ENCODE measurements around the gene EIF4E. TPM values are rescaled to one million over a fixed set of nuclear protein-coding genes. Genes with fewer than 3 reads are reported as not detected.
A peak's percentile ranks its signal among the peaks of the same experiment; 100 is the strongest.
"Not testable (repeated sequence)": the region's sequence is repeated elsewhere in the genome, so short reads cannot be mapped to it uniquely, and the experiment has no call there.

Gene EIF4E
- total RNA-seq, 1 experiment from 2014 or later = 194 TPM

GRCh38 chr4:98932539-98932938 is 3.6 kb upstream of the EIF4E start:
- peak; percentile 62 for DNase-seq (ENCODE audit: low read depth)

- no peak for DNase-seq (ENCODE audit: low read depth)
These were observed 1.5 kb upstream of the EIF4E start for GRCh38 chr4:98930311-98930865.

- DNase-seq (ENCODE audit: low read depth) = peak; percentile 96
These were observed 671 bp upstream of the EIF4E start for GRCh38 chr4:98929341-98930267.

- peak; percentile 72 for DNase-seq (ENCODE audit: low read depth)
These were observed 815 bp downstream of the EIF4E start for GRCh38 chr4:98928131-98928504.

GRCh38 chr4:98926257-98926656 is 2.7 kb downstream of the EIF4E start:
- not testable (repeated sequence) for DNase-seq (ENCODE audit: low read depth)

- no peak for DNase-seq (ENCODE audit: low read depth)
These were observed 7.6 kb downstream of the EIF4E start for GRCh38 chr4:98921292-98921691.

GRCh38 chr4:98919996-98920395 is 8.9 kb downstream of the EIF4E start:
- peak; percentile 40 for DNase-seq (ENCODE audit: low read depth)

GRCh38 chr4:98910728-98911127 is 18.2 kb downstream of the EIF4E start:
- not testable (repeated sequence) for DNase-seq (ENCODE audit: low read depth)

GRCh38 chr4:98909646-98910401 is 19.1 kb downstream of the EIF4E start:
- DNase-seq (ENCODE audit: low read depth) = no peak

- DNase-seq (ENCODE audit: low read depth) = no peak
These were observed 20.1 kb downstream of the EIF4E start for GRCh38 chr4:98908703-98909262.

- no peak for DNase-seq (ENCODE audit: low read depth)
These were observed 20.8 kb downstream of the EIF4E start for GRCh38 chr4:98908182-98908581.

- DNase-seq (ENCODE audit: low read depth) = no peak
These were observed 23.1 kb downstream of the EIF4E start for GRCh38 chr4:98905839-98906238.

GRCh38 chr4:98905297-98905696 is 23.6 kb downstream of the EIF4E start:
- DNase-seq (ENCODE audit: low read depth) = no peak

- no peak for DNase-seq (ENCODE audit: low read depth)
These were observed 25.0 kb downstream of the EIF4E start for GRCh38 chr4:98903963-98904362.

GRCh38 chr4:98903561-98903960 is 25.4 kb downstream of the EIF4E start:
- no peak for DNase-seq (ENCODE audit: low read depth)

- no peak for DNase-seq (ENCODE audit: low read depth)
These were observed 29.7 kb downstream of the EIF4E start for GRCh38 chr4:98899277-98899676.

- no peak for DNase-seq (ENCODE audit: low read depth)
These were observed 37.2 kb downstream of the EIF4E start for GRCh38 chr4:98891478-98892337.

GRCh38 chr4:98890702-98891455 is 38.1 kb downstream of the EIF4E start:
- no peak for DNase-seq (ENCODE audit: low read depth)

- DNase-seq (ENCODE audit: low read depth) = no peak
These were observed 41.8 kb downstream of the EIF4E start for GRCh38 chr4:98887145-98887544.

GRCh38 chr4:98886382-98886781 is 42.6 kb downstream of the EIF4E start:
- not testable (repeated sequence) for DNase-seq (ENCODE audit: low read depth)

Measured in RPMI7951 (cell line).